GM21619 (cell line): ENCODE data around the gene RPL41.
A peak's percentile ranks its signal among the peaks of the same experiment; 100 is the strongest.

Experiments
- ATAC-seq: cut with Tn5 transposase; IDR thresholded peaks from one replicate; pipeline ENCODE4 v1.9.1; 2021; ENCODE audit not compliant: unreplicated experiment

Gene RPL41

GRCh38 chr12:56127485-56127887 lies 11.1 kb downstream of the RPL41 start:
- no peak for ATAC-seq

GRCh38 chr12:56127888-56128669 lies 11.6 kb downstream of the RPL41 start, which contains the start of gene ESYT1:
TSS of gene ESYT1 (plus strand) at chr12:56128267. CDS start at chr12:56128320, 53 bp downstream.
- ATAC-seq: peak; percentile 88

GRCh38 chr12:56128670-56129205 lies 12.3 kb downstream of the RPL41 start:
- ATAC-seq: no peak

- ATAC-seq: no peak
These were observed 12.9 kb downstream of the RPL41 start for GRCh38 chr12:56129206-56129941.

GRCh38 chr12:56129942-56130495 lies 13.6 kb downstream of the RPL41 start:
- ATAC-seq: no peak

- no peak for ATAC-seq
These were observed 14.4 kb downstream of the RPL41 start for GRCh38 chr12:56130876-56131275.

- ATAC-seq: no peak
These were observed 18.5 kb downstream of the RPL41 start for GRCh38 chr12:56134897-56135296.

GRCh38 chr12:56137853-56138571 lies 21.6 kb downstream of the RPL41 start:
- no peak for ATAC-seq

- no peak for ATAC-seq
These were observed 25.7 kb downstream of the RPL41 start for GRCh38 chr12:56141946-56142784.

- no peak for ATAC-seq
These were observed 26.8 kb downstream of the RPL41 start for GRCh38 chr12:56143217-56143616.

GRCh38 chr12:56143870-56144269 lies 27.4 kb downstream of the RPL41 start:
- no peak for ATAC-seq

GRCh38 chr12:56145217-56145616 lies 28.8 kb downstream of the RPL41 start:
- no peak for ATAC-seq

- no peak for ATAC-seq
These were observed 30.3 kb downstream of the RPL41 start for GRCh38 chr12:56146492-56147460.

GRCh38 chr12:56150563-56150962 lies 34.1 kb downstream of the RPL41 start:
- ATAC-seq: no peak

GRCh38 chr12:56151672-56152131 lies 35.3 kb downstream of the RPL41 start:
- ATAC-seq: peak; percentile 49

- peak; percentile 82 for ATAC-seq
These were observed 35.8 kb downstream of the RPL41 start, which contains the start of gene MYL6B for GRCh38 chr12:56152132-56152755. TSS of gene MYL6B (plus strand) at chr12:56152587. CDS start at chr12:56153919, 1,332 bp downstream.

GRCh38 chr12:56152756-56153677 lies 36.6 kb downstream of the RPL41 start:
- no peak for ATAC-seq
